Mucosa of rectum (tissue), 2 donors: ENCODE results near the gene ECE1.

Source experiments
- H3K27ac ChIP-seq, 2 donors: one replicate each; pipeline ENCODE4 v1.7.0; 2013; ENCODE audit warnings: inconsistent platforms in 2 of 2, low read depth in 2 of 2, low read length in 2 of 2
- H3K27me3 ChIP-seq, 2 donors: one replicate each; pipeline ENCODE4 v1.7.0; 2013; ENCODE audit warnings: low read length in 2 of 2; ENCODE audit not compliant: control insufficient read depth in 2 of 2, insufficient read depth in 2 of 2
- H3K36me3 ChIP-seq, 2 donors: one replicate each; pipeline ENCODE4 v1.7.0; 2013; ENCODE audit warnings: low read length in 2 of 2; ENCODE audit not compliant: control insufficient read depth in 2 of 2, insufficient read depth in 2 of 2
- H3K4me1 ChIP-seq, 2 donors: one replicate each; pipeline ENCODE4 v1.7.0; 2013; ENCODE audit warnings: low read length in 2 of 2, mild to moderate bottlenecking in 1 of 2; ENCODE audit not compliant: control insufficient read depth in 2 of 2, insufficient read depth in 2 of 2
- H3K4me3 ChIP-seq, 2 donors: one replicate each; pipeline ENCODE4 v1.7.0; 2013; ENCODE audit warnings: low read length in 2 of 2
- H3K9ac ChIP-seq, 2 donors: one replicate each; pipeline ENCODE4 v1.7.0; 2013; ENCODE audit warnings: low read length in 2 of 2, low read depth in 1 of 2, mild to moderate bottlenecking in 1 of 2
- H3K9me3 ChIP-seq, 2 donors: one replicate each; pipeline ENCODE4 v1.7.0; 2013; ENCODE audit warnings: low read length in 2 of 2; ENCODE audit not compliant: control insufficient read depth in 2 of 2
- donor health status: healthy.
- donor health status: Normal muscosa, but diverticular disease.

ECE1 gene

DNA sequence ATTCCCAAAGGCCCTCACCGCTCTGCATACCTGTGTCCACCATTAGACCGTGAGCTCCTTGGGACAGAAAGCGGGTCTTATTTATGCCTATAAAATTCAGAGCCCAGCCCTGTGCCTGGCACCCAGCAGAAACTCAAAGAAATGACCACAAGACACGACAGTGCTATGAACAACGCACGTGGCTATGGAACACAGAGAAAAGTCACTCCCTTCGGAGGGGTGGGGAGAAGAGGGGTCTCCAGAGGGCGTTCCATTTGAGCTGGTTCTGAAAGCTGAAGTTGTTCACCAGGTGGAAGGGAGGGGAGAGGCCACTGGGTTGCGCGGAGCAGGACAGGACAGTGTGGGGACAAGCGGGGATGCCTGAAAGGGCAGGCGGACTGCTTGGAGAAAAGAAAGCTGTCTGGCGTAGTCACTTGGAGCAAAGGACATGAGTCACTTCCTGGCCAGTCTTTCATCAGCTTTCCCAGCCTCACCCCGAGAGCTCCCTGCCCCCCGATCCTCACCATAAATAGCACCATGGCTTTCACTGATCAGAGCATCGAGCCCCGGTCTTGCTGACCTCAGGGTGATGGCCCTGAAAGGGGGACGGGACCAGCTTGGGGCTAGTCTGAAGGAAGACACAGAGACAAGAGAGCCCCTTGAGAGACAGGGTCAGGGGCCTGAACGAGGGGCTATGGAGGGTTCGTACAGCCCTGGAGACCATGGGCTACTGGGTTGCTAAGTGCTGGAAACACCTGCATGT lies 28.5 kb downstream of the ECE1 start:
- Histone ChIP-seq H3K36me3 (peaks cover 33 to 39% of the 10 kb centered on the region in 2 donors), H3K4me1 (peaks cover 5 to 14% of the 10 kb centered on the region in 2 donors), H3K9me3 (no peaks in the 10 kb centered on the region), H3K9ac (peak overlapping the region in 1 of 2 donors; percentile 24), H3K27ac (peak overlapping the region; percentile 74 to 77), H3K4me3 (no peak overlapping the region), H3K27me3 (no peaks in the 10 kb centered on the region)

DNA sequence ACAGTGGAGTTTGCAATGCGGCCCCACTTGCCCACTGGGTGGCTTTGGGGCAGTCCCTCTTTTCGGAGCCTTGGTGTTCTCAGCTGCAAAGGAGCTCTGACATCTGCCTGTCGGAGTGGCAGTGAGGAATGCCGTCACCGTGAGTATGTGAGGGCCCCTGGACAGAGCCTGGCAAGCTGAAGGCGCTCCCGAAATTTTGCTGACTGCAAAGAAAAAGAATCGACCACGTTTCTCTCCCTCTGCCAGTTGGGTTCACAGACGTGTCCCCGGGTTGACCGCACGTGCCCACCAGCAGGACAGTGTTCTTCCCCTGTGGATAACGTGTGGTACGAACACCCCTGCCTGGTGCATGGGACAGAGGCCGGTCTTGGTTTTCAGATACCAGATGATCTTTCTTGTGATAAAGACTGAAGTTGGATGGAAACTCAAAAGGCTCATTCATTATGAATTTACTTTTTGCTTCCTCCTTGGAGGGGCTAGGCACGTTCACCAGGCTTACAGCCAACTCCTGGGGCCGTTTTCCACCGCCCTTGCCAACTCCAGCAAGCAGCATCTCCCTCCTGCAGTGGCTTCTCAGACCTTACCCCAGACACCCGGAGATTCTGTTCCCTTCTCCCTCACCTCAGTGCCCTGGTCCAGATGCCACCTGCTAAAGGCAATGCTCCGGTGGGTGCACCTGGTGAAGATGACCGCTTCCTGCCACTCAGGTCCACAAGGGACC lies 29.7 kb downstream of the ECE1 start:
- Histone ChIP-seq H3K27ac (no peak overlapping the region), H3K4me1 (peaks cover 6 to 14% of the 10 kb centered on the region in 2 donors), H3K36me3 (peaks cover 30 to 44% of the 10 kb centered on the region in 2 donors), H3K4me3 (no peak overlapping the region), H3K9me3 (no peaks in the 10 kb centered on the region), H3K9ac (no peak overlapping the region), H3K27me3 (no peaks in the 10 kb centered on the region)

DNA sequence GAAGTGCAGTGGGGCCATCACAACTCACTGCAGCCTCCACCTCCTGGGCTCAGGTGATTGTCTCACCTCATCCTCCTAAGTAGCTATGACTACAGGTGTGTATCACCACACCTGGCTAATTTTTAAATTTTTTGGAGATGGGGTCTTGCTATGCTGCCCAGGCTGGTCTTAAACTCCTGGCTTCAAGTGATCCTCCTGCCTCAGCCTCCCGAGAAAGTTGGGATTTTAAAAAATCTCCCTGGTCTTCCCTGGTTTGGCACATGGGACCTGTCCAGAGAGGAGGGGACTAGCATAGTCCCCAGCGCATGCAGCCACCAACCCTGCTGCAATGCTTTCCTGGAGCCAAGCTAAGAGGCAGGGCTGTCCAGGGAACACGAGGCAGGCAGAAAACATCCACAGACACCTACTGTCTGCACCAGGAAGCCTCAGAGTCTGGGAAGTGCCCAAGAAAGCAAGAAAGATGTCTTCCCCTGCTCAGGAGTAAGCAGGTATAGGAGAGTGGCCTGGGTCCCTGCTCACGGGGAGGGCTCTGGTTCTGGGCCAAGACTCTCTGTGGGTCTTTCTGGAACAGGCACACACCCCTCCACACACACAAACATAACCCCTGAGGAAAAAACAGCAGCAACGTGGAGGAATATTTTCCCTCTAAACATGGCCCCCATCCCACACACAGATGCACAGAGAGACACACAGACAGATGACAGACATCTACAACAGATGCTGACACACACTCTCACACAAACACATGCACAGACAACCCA lies 30.8 kb downstream of the ECE1 start:
- H3K9me3 ChIP-seq: no peaks in the 10 kb centered on the region
- H3K4me3 ChIP-seq: no peak overlapping the region
- peaks cover 10 to 20% of the 10 kb centered on the region in 2 donors for H3K4me1 ChIP-seq
- no peaks in the 10 kb centered on the region for H3K27me3 ChIP-seq
- H3K9ac ChIP-seq: no peak overlapping the region
- H3K27ac ChIP-seq: no peak overlapping the region
- peaks cover 32 to 47% of the 10 kb centered on the region in 2 donors for H3K36me3 ChIP-seq

DNA sequence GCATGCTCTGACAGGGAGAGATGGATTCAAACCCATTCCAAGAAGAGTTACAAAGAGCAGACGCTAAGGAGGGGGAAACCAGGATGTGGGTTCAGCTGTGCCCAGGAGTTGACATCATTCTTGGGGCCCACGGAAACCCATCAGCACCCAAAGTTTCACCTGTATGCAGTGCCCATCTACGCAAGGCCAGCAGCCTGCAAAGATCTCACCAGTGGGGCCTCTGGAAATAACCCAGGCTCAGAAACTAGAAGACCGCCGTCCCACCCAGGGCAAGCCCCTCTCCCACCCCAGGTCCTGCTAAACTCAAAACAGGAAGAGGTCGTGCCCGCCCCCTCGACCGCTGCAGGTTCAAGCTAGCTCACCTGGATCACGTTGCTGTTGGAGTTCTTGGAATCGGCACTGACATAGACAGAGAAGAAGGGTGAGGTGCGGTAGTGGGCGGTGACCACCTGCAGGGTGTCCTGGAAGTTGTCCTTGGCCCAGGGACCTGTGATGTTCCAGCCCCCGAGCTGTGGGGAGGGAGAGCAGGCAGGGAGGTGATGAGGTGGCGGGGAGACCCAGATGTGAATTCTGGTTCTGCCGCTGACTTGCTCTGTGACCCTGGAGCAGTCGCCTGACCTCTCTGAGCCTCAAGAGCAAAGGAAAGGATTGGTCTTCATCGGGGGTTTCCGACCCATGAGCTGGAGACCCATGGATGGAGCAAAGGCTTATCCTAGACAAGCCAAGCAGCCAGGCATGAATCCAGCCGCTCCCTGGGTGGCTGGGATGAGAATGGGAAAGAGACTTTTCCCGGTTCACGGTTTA lies 31.7 kb downstream of the ECE1 start:
- Histone ChIP-seq H3K4me1 (peaks cover 10 to 23% of the 10 kb centered on the region in 2 donors), H3K4me3 (no peak overlapping the region), H3K36me3 (peaks cover 32 to 45% of the 10 kb centered on the region in 2 donors), H3K27me3 (no peaks in the 10 kb centered on the region), H3K9ac (no peak overlapping the region), H3K27ac (no peak overlapping the region), H3K9me3 (no peaks in the 10 kb centered on the region)

DNA sequence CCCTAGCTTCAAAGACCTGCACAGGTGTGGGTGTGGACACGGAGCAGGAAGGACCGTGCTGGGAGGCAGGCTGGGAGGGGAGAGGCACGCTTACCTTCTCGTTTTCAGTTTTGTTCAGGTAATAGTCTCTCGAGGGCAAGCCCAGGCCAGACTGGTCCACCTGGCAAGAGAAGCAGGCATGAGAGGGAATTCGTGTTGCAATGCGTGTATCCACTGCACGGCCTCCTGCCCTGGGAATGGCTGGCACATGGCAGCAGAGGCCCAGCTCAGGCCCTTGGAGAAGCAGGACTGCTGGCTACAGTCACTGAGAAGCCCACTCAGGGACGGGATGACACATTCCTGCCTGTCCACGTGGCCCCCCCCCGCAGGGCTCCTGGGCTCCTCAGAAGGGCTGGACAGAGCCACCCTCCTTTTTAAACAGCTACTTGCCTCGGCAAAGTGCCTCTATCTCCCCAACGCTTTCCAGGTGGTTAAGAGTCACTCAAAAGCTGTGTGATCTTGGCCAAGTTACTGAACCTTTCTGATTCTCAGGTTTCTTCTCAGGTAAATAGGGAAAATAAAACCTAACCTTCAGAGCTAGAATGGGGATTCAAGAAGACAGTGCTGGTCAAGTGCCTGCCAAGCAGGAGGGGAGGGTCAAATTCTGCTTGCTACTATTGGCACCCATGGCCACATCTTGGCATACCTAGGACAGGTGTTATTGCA lies 32.7 kb downstream of the ECE1 start:
- H3K9me3 ChIP-seq: no peaks in the 10 kb centered on the region
- H3K4me3 ChIP-seq: no peak overlapping the region
- peaks cover 11 to 24% of the 10 kb centered on the region in 2 donors for H3K4me1 ChIP-seq
- no peaks in the 10 kb centered on the region for H3K27me3 ChIP-seq
- no peak overlapping the region for H3K27ac ChIP-seq
- peaks cover 32 to 46% of the 10 kb centered on the region in 2 donors for H3K36me3 ChIP-seq
- H3K9ac ChIP-seq: no peak overlapping the region

DNA sequence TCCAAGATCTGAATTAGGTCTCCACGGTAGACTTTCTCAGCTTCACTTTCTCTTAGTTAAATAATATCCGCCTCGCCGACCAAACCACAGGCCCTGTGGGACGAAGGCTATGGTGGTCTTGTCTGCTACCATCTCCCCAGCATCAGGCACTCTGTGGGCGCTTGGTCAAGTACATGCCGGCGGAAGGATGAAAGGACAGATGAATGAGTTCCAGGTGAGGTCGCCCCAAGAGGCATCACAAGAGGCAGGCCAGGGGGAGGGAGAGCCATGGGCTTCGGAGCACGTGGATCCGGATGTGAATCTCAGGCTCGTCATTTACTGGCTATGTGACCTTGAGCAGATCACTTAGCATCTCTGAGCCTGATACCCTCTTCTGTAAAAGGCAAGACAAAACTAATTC lies 33.5 kb downstream of the ECE1 start:
- Histone ChIP-seq H3K27ac (no peak overlapping the region), H3K4me3 (no peak overlapping the region), H3K36me3 (peaks cover 32 to 48% of the 10 kb centered on the region in 2 donors), H3K9ac (no peak overlapping the region), H3K4me1 (peaks cover 13 to 24% of the 10 kb centered on the region in 2 donors), H3K9me3 (no peaks in the 10 kb centered on the region), H3K27me3 (no peaks in the 10 kb centered on the region)

DNA sequence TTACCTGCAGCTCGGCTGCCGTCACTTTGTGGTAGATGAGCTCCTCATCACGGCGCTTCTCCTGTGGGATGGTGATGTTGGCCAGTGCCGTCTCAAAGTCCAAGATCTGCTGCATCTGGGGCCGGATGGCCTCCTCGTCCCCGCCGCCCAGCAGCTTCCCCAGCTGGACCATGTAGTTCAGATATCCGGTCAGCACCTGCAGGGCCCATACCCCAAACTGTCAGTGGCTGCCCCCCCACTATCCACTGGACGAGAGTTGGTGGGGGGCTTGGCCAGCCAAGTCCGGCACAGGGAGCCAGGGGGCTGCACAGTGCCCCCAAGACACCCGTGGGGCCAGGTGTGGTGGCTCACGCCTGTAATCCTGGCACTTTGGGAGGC lies 34.3 kb downstream of the ECE1 start:
- Histone ChIP-seq H3K4me3 (no peak overlapping the region), H3K27me3 (no peaks in the 10 kb centered on the region), H3K9ac (no peak overlapping the region), H3K36me3 (peaks cover 32 to 48% of the 10 kb centered on the region in 2 donors), H3K27ac (no peak overlapping the region), H3K4me1 (peaks cover 16 to 23% of the 10 kb centered on the region in 2 donors), H3K9me3 (no peaks in the 10 kb centered on the region)

DNA sequence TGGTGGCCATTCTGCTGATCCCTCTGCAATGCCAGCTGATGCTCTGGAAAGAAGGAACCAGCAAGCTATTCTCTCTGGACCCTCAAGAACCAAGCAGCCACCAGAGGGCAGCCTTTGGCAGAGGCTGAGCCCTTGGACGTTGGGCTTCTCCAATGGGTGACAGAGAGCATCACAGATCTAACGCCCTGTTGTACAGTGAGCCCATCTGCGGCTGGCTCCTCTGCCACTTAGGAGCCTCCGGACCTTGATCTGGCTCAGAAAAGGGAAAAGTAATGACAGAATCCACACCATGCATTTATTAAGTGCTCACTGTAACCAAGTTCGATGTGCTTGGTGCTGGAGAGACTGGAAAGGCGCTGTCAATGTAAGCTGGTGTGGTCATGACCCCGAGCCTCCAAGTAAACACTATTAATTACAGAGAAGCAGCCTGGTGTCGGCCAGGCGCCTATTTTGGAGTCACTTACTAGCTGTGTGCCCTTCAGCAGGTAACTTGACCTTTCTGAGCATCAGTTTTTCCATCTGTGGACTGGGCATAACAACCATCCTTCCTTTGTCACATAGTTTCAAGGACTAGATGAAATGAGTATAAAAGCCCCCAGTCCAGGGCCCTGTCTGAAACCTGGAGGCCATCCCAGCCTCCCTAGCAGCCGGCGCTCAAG lies 34.9 kb downstream of the ECE1 start:
- Histone ChIP-seq H3K9ac (no peak overlapping the region), H3K4me1 (peaks cover 15 to 23% of the 10 kb centered on the region in 2 donors), H3K4me3 (no peak overlapping the region), H3K9me3 (no peaks in the 10 kb centered on the region), H3K27ac (no peak overlapping the region), H3K36me3 (peaks cover 32 to 48% of the 10 kb centered on the region in 2 donors), H3K27me3 (no peaks in the 10 kb centered on the region)
